CD4-positive, alpha-beta T cell treated with Interferon alpha-2 for 1 hour (primary cell): ENCODE results near the gene TMEM164.

Source experiments
- DNase-seq, 2 donors: peaks; one replicate each; pipeline ENCODE4 v3.0.0-alpha.2; 2020 to 2022

The TMEM164 gene

GRCh38 chrX:110042496-110042895, 39.6 kb downstream of the TMEM164 start:
- DNase-seq = no peak

DNA sequence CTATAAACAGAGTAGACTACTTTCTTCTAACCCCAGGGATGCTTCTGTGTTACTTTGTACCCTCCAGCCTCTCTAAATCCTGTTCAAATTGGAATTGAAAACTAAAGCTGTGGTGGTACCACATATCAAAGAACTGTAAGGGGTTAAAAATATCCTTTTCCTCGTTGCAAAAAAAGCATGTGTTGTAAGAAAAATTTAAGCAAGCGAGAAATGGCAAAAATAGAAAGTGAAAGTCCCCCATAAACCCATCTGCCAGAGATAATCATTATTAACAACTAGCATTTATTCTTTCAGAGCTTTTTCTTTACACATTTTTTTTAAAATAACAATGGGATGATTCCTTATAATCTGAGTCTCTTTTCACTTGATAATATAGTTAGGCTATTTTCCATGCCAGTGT, 40.6 kb downstream of the TMEM164 start:
- DNase-seq = no peak

DNA sequence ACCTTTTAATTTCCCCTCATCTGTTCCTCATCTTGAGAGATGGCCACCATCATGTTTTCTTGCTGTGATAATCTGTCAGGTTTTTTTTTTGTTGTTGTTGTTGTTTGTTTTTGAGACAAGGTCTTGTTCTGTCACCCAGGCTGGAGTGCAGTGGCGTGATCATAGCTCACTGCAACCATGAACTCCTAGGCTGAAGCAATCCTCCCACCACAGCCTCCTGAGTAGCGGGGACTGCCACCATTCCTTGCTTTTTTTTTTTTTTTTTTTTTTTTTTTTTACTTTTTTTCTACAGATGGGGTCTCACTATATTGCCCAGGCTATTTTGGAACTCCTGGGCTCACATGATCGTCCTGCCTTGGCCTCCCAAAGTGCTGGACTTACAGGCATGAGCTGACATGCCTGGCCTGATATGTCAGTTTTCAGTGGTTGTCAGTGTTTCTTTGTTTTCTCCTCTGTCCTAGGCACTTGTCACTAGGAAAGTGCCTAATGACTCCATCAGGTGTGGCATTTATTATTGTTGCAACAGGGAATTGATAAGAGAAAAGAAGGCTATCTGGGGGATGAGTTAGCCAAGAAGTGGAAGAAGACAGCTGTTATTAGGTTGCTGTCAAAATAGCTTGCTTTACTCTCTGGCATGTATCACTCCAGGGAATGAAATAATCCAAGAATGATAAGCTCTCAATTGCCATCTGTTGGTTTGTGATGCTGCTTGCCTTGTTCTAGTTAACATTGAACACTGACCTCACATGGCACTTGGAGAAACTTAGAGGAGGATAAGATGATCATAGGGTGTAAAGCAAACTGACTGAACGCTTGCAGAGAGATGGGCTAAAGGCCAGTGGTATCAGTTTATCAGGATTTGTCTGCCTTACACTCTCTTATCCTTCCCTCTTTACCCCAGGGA, 41.7 kb downstream of the TMEM164 start:
- no peak for DNase-seq

GRCh38 chrX:110045421-110045820, 42.5 kb downstream of the TMEM164 start:
- no peak for DNase-seq

DNA sequence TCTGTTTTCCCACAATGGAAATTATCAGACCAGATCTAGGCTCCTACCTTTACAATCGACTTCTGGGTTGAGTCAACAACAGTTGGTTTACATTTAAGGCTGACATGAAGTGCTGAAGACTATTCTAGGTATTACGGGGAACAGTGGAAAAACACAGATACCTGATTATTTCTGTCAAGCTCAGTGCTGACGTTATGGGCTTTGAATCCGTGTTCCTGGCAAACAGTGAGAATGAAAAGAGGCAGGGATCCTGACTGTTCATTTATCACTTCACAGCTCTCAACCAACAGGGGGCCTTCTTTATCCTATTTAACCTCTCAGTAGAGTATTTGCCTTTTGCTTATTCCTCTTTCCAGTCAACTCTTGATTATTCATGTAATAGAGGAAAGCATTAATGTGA, 43.1 kb downstream of the TMEM164 start:
- DNase-seq = no peak

DNA sequence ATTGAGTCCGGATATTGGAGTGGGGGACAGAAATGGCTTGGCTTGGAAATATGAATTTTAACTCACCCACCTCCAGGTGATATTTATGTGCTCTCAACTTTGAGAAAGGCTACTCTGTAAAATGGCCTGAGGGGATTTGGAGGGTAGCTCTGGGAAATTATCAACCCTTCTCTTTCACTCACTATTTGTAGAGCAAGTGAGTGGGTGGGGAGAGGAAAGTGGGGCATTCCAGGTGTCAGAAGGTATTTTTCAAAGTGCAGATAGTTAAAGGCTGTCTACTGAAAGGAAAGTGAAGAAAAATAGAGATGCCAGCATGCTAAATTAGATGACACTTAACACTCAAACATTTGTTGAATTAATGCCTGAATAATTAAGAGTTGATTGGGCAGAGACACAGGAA, 44.1 kb downstream of the TMEM164 start:
- no peak for DNase-seq

DNA sequence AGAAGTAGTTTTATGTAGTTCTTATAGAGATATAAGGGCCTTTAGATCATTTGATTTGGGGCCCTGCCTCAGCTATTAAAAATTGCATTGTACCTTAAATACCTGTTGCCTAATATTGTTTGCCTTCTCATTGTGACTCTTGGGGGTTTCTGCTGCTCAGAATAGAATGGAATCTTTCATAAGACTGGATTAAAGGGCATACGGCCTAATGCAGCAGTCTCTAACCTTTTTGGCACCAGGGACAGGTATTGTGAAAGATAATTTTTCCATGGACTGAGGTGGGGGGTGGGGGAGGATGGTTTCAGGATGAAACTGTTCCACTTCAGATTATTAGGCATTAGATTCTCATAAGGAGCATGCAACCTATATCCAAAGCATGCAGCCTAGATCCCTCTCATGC, 46.2 kb downstream of the TMEM164 start:
- no peak for DNase-seq

DNA sequence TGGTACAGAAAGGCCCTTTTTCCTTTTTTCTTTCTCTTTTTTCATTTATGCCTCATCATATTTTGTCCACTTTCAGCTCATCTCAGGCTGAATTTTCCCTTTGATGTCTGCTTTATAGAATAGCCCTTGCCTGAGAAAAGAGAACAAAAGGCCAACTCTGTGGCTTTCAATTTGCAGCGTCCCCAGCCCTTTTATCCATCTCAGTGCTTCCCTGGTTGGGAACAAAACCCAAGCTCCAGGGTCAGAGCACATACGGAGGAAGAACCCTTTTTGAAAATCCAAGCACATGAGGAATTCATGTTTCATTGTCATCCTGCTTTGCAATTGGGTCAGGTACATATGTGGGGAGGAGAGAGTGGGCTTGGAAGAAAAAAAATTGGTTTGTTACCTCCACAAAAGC, 47.5 kb downstream of the TMEM164 start:
- no peak for DNase-seq

- DNase-seq = no peak
These were observed 48.0 kb downstream of the TMEM164 start for GRCh38 chrX:110050901-110051300.

DNA sequence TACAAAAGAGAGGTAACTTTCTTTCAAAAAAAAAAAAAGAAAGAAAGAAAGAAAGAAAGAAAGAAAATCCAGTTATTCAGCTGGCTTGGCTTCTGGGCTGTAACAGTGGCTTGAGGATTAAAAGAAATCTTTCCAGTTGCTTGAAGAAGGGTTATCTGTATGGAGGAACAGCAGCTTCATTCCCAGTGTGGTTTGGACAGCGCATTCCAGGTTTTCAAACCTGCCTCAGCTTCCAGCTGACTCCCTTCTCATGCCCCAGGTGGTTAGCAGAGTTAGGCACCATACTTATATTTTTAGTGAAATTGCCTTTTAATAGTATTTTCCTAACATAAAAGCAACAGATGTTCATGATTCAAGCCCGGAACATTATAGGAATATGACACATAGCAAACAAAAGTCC, 48.6 kb downstream of the TMEM164 start:
- no peak for DNase-seq

GRCh38 chrX:110052303-110052702, 49.4 kb downstream of the TMEM164 start:
- no peak for DNase-seq

DNA sequence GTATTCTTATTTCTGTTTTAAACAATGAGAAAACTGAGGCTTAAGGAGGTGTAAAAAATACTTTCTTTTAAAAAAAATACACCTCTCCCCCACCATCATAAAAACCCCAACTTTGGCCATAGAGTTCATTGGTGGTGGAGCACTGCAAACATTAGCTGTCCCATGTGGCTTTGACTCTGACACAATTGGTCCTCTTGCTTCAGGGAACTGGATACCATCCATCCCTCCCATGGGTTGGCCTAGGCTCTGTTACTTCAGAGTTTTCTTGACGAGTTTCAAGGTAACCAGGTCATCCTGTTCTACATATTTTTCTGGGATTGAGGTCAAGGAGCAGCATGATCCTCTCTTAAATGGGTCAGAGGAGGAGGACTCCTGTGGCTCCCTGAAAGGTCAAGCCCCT, 50.5 kb downstream of the TMEM164 start:
- DNase-seq = no peak

DNA sequence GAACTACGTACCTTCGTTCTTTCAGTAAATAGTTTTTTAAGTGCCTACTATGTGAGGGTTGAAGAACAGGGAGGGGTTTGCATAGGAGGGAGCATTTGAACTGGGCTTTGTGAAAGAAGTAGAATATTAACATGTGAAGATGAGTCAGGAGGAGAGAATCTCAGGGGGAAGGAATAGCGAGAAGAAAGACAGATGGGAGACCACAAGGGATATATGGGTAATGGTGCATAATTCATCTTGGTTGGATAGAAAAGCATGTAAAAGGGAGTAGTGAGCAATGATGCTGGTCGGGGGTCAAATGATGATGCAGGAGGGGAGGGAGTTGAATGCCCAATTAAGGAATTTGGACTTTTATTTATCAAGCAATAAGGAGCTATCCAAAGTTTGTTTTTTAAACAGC, 52.7 kb downstream of the TMEM164 start:
- no peak for DNase-seq

GRCh38 chrX:110056419-110056818, 53.5 kb downstream of the TMEM164 start:
- no peak for DNase-seq

- DNase-seq = no peak
These were observed 56.5 kb downstream of the TMEM164 start for GRCh38 chrX:110059410-110059809.

DNA sequence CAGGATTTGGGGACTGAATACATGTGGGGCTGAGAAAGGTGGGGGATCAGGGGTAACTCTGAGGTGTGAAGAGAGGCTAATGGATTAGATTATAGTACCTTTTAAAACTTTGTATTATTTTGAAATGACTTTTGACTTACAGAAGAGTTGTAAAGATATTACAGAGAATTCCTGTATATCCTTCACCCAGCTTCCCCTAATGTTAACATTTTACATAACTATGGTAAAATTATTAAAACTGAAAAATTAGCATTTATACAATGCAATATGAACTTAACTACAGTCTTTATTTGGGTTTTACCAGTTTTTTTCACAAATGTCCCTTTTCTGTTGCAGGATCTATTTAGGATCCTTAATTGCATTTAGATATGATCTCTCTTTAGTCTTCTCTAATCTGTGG, 57.4 kb downstream of the TMEM164 start:
- DNase-seq = no peak

- no peak for DNase-seq
These were observed 58.1 kb downstream of the TMEM164 start for GRCh38 chrX:110060846-110061537.

DNA sequence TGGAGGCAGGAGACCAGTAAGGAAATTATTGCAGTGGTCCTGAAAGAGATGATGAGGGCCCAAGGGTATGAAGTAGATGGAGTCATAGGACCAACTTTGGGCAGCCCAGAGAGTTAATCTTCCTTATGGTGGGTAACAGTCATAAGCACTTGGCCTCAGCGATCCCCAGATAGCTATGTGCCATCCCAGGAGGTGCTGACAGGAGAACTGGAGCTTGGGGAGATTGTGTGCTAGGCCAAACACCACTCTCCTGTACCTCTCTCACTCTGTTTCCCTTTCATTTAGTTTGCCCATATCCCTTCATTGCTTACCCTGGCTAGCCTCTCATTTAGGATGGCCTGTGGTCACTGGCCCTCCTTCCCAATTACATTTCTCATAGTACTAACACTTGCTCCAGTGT, 60.0 kb downstream of the TMEM164 start:
- DNase-seq = no peak

DNA sequence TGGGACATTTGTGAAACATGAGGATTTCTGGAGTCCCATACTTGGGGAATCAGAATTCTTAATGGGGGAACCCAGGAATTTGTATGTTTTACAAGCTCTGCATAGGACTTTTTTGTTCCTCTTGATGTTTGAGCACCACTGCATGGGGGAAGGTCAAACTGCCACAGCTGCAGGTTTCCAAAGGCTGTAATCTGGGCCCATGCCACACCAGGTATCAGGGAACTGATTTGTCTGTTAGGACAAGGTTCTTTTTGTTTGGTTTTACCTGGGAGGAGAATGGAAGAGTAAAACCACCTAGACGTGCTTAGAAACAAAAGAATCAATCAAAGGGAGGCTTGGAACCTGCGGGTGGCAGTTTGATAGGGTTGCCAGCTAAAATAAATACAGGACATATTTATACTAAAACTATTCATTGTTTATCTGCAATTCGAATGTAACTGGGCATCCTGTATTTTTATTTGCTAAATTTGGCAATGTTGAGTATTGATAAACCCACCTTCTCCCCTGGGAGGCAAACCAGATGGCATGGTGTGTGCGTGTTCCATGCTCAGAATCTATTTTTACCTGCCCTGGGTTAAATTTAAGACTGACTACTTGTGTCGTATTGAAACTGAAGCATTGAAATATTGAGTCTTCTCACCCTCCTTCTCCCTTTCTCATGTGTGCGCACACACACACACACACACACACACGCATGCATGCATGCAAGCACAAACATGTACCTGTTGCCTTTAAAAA, 63.7 kb downstream of the TMEM164 start:
- no peak for DNase-seq

- no peak for DNase-seq
These were observed 68.1 kb downstream of the TMEM164 start for GRCh38 chrX:110070970-110071369.

- no peak for DNase-seq
These were observed 78.4 kb downstream of the TMEM164 start for GRCh38 chrX:110081320-110081719.

DNA sequence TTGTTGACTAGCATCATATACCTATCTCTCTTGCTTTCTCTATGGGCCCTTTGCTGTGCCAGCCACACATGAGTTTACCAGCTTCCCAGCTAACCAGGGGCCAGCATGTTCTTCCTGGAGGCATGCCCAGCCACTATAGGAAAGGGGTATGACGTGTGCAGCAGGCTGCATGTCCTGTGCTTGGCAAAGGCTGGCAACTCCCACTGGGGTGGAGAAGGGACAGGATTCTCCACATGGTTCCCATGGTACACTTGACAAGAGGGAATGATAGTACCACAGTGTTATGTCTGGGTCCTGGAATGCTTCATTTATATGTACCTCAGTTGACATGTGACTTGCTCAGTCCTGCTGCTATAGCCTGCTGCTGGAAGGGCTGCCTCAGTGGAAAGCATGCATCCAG, 78.8 kb downstream of the TMEM164 start:
- DNase-seq = no peak

DNA sequence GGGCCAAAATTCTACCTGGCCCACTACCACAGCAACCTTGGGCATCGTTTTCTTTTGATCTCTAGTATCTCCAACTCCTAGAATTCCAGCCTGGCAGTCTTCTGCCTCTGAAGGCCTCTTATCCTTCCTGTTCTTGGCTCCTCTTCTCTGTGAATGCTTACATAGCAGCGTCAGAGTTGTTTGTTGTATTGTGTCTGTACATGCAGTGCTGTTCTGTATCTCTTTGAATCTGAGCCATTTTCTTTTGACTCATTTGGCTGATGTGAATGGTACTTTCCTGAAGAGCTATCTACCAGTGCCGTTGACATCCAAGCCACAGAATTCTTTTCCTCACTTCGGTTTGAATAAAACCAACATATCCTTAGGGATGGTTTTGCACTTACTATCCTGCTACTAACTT, 79.2 kb downstream of the TMEM164 start:
- DNase-seq = no peak
